ENCODE results near the gene PRICKLE2.

The PRICKLE2 gene

GRCh38 chr3:64082961-64083541, 142.2 kb downstream of the PRICKLE2 start:
- intact Hi-C loops (cut with micrococcal nuclease) = no loop called here
- no peak overlapping the region for H3K4me3 Mint-ChIP-seq
- no peaks in the 10 kb centered on the region for H3K36me3 Mint-ChIP-seq (ENCODE audit: low read depth)
- H3K27me3 Mint-ChIP-seq = no peaks in the 10 kb centered on the region
- H3K9me3 Mint-ChIP-seq = no peaks in the 10 kb centered on the region
- peaks cover 11% of the 10 kb centered on the region for H3K4me1 Mint-ChIP-seq (ENCODE audit: low read depth)
- no peak overlapping the region for H3K27ac Mint-ChIP-seq

GRCh38 chr3:64082411-64082810, 142.9 kb downstream of the PRICKLE2 start:
- H3K4me1 Mint-ChIP-seq (ENCODE audit: low read depth) = peaks cover 11% of the 10 kb centered on the region
- H3K27ac Mint-ChIP-seq = no peak overlapping the region
- no peaks in the 10 kb centered on the region for H3K36me3 Mint-ChIP-seq (ENCODE audit: low read depth)
- no peak overlapping the region for H3K4me3 Mint-ChIP-seq
- H3K9me3 Mint-ChIP-seq = no peaks in the 10 kb centered on the region
- H3K27me3 Mint-ChIP-seq = no peaks in the 10 kb centered on the region
- intact Hi-C loops (cut with micrococcal nuclease) = no loop called here

GRCh38 chr3:64081235-64081630, 144.0 kb downstream of the PRICKLE2 start:
- no peak overlapping the region for H3K27ac Mint-ChIP-seq
- H3K27me3 Mint-ChIP-seq = no peaks in the 10 kb centered on the region
- H3K4me1 Mint-ChIP-seq (ENCODE audit: low read depth) = peaks cover 11% of the 10 kb centered on the region
- intact Hi-C loops (cut with micrococcal nuclease) = no loop called here
- H3K9me3 Mint-ChIP-seq = no peaks in the 10 kb centered on the region
- no peaks in the 10 kb centered on the region for H3K36me3 Mint-ChIP-seq (ENCODE audit: low read depth)
- no peak overlapping the region for H3K4me3 Mint-ChIP-seq

- peaks cover 11% of the 10 kb centered on the region for H3K4me1 Mint-ChIP-seq (ENCODE audit: low read depth)
- H3K9me3 Mint-ChIP-seq = no peaks in the 10 kb centered on the region
- H3K4me3 Mint-ChIP-seq = no peak overlapping the region
- H3K27ac Mint-ChIP-seq = no peak overlapping the region
- no peaks in the 10 kb centered on the region for H3K27me3 Mint-ChIP-seq
- no peaks in the 10 kb centered on the region for H3K36me3 Mint-ChIP-seq (ENCODE audit: low read depth)
- intact Hi-C loops (cut with micrococcal nuclease) = no loop called here
These were observed 144.5 kb downstream of the PRICKLE2 start for GRCh38 chr3:64080616-64081234.

- no peak overlapping the region for H3K4me3 Mint-ChIP-seq
- H3K36me3 Mint-ChIP-seq (ENCODE audit: low read depth) = no peaks in the 10 kb centered on the region
- H3K27me3 Mint-ChIP-seq = no peaks in the 10 kb centered on the region
- peaks cover 11% of the 10 kb centered on the region for H3K4me1 Mint-ChIP-seq (ENCODE audit: low read depth)
- H3K9me3 Mint-ChIP-seq = no peaks in the 10 kb centered on the region
- intact Hi-C loops (cut with micrococcal nuclease) = no loop called here
- H3K27ac Mint-ChIP-seq = no peak overlapping the region
These were observed 145.7 kb downstream of the PRICKLE2 start for GRCh38 chr3:64079369-64080150.

GRCh38 chr3:64078966-64079365, 146.3 kb downstream of the PRICKLE2 start:
- no peaks in the 10 kb centered on the region for H3K27me3 Mint-ChIP-seq
- H3K9me3 Mint-ChIP-seq = no peaks in the 10 kb centered on the region
- H3K4me1 Mint-ChIP-seq (ENCODE audit: low read depth) = peaks cover 16% of the 10 kb centered on the region
- H3K4me3 Mint-ChIP-seq = no peak overlapping the region
- intact Hi-C loops (cut with micrococcal nuclease) = no loop called here
- no peak overlapping the region for H3K27ac Mint-ChIP-seq
- H3K36me3 Mint-ChIP-seq (ENCODE audit: low read depth) = no peaks in the 10 kb centered on the region

- Mint-ChIP-seq H3K36me3 (ENCODE audit: low read depth) (no peaks in the 10 kb centered on the region), H3K9me3 (no peaks in the 10 kb centered on the region), H3K4me1 (ENCODE audit: low read depth) (peaks cover 7% of the 10 kb centered on the region), H3K4me3 (no peak overlapping the region), H3K27me3 (peaks cover 3% of the 10 kb centered on the region), H3K27ac (no peak overlapping the region)
- intact Hi-C loops (cut with micrococcal nuclease) = no loop called here
These were observed 150.2 kb downstream of the PRICKLE2 start for GRCh38 chr3:64074895-64075679.

GRCh38 chr3:64074060-64074459, 151.2 kb downstream of the PRICKLE2 start:
- Mint-ChIP-seq H3K36me3 (ENCODE audit: low read depth) (no peaks in the 10 kb centered on the region), H3K4me3 (no peak overlapping the region), H3K4me1 (ENCODE audit: low read depth) (peaks cover 7% of the 10 kb centered on the region), H3K9me3 (no peaks in the 10 kb centered on the region), H3K27ac (no peak overlapping the region), H3K27me3 (peaks cover 3% of the 10 kb centered on the region)
- intact Hi-C loops (cut with micrococcal nuclease) = no loop called here

GRCh38 chr3:64073158-64073761, 152.0 kb downstream of the PRICKLE2 start:
- H3K27ac Mint-ChIP-seq = no peak overlapping the region
- H3K4me1 Mint-ChIP-seq (ENCODE audit: low read depth) = peaks cover 7% of the 10 kb centered on the region
- H3K36me3 Mint-ChIP-seq (ENCODE audit: low read depth) = no peaks in the 10 kb centered on the region
- no peaks in the 10 kb centered on the region for H3K9me3 Mint-ChIP-seq
- intact Hi-C loops (cut with micrococcal nuclease) = no loop called here
- H3K4me3 Mint-ChIP-seq = no peak overlapping the region
- peaks cover 5% of the 10 kb centered on the region for H3K27me3 Mint-ChIP-seq

GRCh38 chr3:64072126-64072525, 153.1 kb downstream of the PRICKLE2 start:
- H3K4me1 Mint-ChIP-seq (ENCODE audit: low read depth) = peaks cover 7% of the 10 kb centered on the region
- no peaks in the 10 kb centered on the region for H3K9me3 Mint-ChIP-seq
- no peak overlapping the region for H3K27ac Mint-ChIP-seq
- peaks cover 5% of the 10 kb centered on the region for H3K27me3 Mint-ChIP-seq
- no peak overlapping the region for H3K4me3 Mint-ChIP-seq
- intact Hi-C loops (cut with micrococcal nuclease) = no loop called here
- H3K36me3 Mint-ChIP-seq (ENCODE audit: low read depth) = no peaks in the 10 kb centered on the region

- no peak overlapping the region for H3K4me3 Mint-ChIP-seq
These were observed 154.6 kb downstream of the PRICKLE2 start for GRCh38 chr3:64070704-64071103.

GRCh38 chr3:64067506-64068346, 157.5 kb downstream of the PRICKLE2 start:
- Mint-ChIP-seq H3K27me3 (peaks cover 6% of the 10 kb centered on the region), H3K27ac (no peak overlapping the region), H3K4me3 (no peak overlapping the region), H3K36me3 (ENCODE audit: low read depth) (no peaks in the 10 kb centered on the region), H3K4me1 (ENCODE audit: low read depth) (no peaks in the 10 kb centered on the region), H3K9me3 (no peaks in the 10 kb centered on the region)
- intact Hi-C loops (cut with micrococcal nuclease) = no loop called here

More at GRCh38 chr3:64070704-64071103, 154.6 kb downstream of the PRICKLE2 start:
- Mint-ChIP-seq H3K9me3 (no peaks in the 10 kb centered on the region), H3K27ac (no peak overlapping the region), H3K4me1 (ENCODE audit: low read depth) (peaks cover 7% of the 10 kb centered on the region), H3K36me3 (ENCODE audit: low read depth) (no peaks in the 10 kb centered on the region), H3K27me3 (peaks cover 6% of the 10 kb centered on the region)
- intact Hi-C loops (cut with micrococcal nuclease) = no loop called here

GRCh38 chr3:64064804-64065203, 160.5 kb downstream of the PRICKLE2 start:
- Mint-ChIP-seq H3K4me3 (no peak overlapping the region), H3K9me3 (no peaks in the 10 kb centered on the region), H3K36me3 (ENCODE audit: low read depth) (no peaks in the 10 kb centered on the region), H3K4me1 (ENCODE audit: low read depth) (no peaks in the 10 kb centered on the region), H3K27ac (no peak overlapping the region), H3K27me3 (peaks cover 5% of the 10 kb centered on the region)
- intact Hi-C loops (cut with micrococcal nuclease) = no loop called here

Measured in dendritic cell treated with granulocyte-macrophage colony-stimulating factor and Interleukin-4, amounts not matched to agents 40 ng/mL and 50 ng/mL, for 4 days (primary cell).